SU-DHL-6 (cell line): Measurements from ENCODE around the gene AP1S3.

Source experiments
- CTCF ChIP-seq: fragments of 200-600 bp; sonication (generic); IDR thresholded peaks from one replicate; pipeline ENCODE4 v1.5.1; 2017; ENCODE audit warnings: antibody characterized with exemption, mild to moderate bottlenecking, low read length, moderate library complexity; ENCODE audit not compliant: insufficient read depth, poor library complexity, severe bottlenecking
- EZH2phosphoT487 ChIP-seq: fragments of 200-600 bp; sonication (generic), shearing (Covaris generic); conservative IDR thresholded peaks from 2 replicates; pipeline ENCODE4 v1.6.1; 2018; ENCODE audit warnings: mild to moderate bottlenecking, antibody characterized with exemption, low read length, moderate library complexity, mixed read lengths

DNA sequence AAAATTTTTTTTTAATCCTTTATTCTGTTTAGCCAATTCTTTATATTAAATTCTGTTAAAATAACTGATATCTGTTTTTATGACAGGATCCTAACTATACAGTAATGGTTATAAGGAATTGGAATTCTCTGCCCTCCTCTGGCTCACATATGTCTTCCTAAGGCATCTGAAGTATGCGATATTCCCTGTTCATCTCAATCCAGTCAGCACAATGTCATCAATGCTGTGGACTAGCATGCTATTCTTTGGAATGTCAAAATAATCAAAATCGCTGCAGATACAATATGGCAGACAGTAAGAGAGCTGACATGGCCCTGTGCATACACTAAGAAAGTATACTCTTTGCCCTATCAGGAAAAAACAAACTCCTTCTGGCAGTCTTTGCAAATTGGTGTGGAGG is 107.6 kb downstream of the AP1S3 start:
- TF ChIP-seq CTCF: no peak
- TF ChIP-seq EZH2phosphoT487: no peak
